MM.1S (cell line): ENCODE results near the gene NMRK1.

ENCODE experiments used
- CTCF ChIP-seq: fragments of 300-600 bp; sonication (generic); IDR thresholded peaks from 2 replicates; pipeline ENCODE4 v1.5.1; 2016; ENCODE audit warnings: antibody characterized with exemption, low read length, mixed read lengths
- EZH2 ChIP-seq: fragments of 300-600 bp; sonication (generic); optimal IDR thresholded peaks from 2 replicates; pipeline ENCODE3; 2017; ENCODE audit warnings: low read depth, mild to moderate bottlenecking, antibody characterized with exemption, low read length, mixed read lengths
- EZH2phosphoT487 ChIP-seq: fragments of 300-600 bp; sonication (generic); IDR thresholded peaks from 2 replicates; pipeline ENCODE4 v1.6.1; 2018; ENCODE audit warnings: antibody characterized with exemption, low read length

GRCh38 chr9:75051285-75051684, 36.7 kb downstream of the NMRK1 start:
- TF ChIP-seq CTCF = no peak
- no peak for TF ChIP-seq EZH2
- no peak for TF ChIP-seq EZH2phosphoT487
